PC-9 (cell line): ENCODE measurements around the gene LMCD1.

Experiments used
- EZH2 ChIP-seq: fragments of 200-600 bp; sonication (generic); IDR thresholded peaks from 2 replicates; pipeline ENCODE4 v1.8.0; 2017; ENCODE audit warnings: antibody characterized with exemption, low read depth
- TF ChIP-seq, protein P1 (sequence below): fragments of 200-600 bp; sonication (generic); conservative IDR thresholded peaks from 2 replicates; pipeline ENCODE4 v1.6.1; 2017; ENCODE audit warnings: mixed run types, antibody characterized with exemption, mild to moderate bottlenecking, moderate library complexity

DNA sequence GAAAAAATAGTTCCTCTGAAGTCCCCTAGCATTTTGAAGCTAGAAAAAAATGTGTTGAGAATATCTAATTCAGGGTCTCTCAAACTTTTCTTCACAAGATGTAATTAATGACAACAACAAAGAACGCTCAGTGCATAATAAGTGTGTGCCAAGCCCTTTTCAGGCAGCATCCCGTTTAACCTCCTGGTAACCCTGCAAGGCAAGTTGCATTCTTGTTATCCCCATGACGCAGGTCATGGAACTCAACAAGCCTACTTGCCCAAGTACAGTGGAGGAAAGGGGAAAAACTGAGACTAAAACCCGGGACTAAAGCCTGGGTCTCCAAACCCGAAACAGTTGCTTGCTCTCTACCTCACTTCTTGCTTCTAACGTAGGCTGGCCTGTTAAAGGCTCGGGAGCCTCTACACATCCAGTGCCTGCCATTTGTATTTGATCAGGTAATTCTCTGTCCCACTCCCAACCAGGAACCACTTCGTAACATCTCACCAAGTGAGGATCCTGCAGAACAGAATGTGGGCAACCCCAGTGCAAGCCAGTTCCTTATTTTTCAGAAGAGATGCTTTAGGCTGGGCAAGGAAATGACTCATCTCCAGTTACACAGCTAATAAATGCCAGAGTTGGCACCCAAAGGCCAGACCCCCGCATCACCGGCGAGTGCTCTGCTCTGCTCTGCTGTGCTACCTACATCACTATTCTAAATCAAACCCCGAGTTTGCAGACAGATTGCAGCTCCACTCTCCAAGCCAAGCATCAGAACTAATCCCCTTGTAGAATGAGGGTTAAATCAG, 28.3 kb downstream of the LMCD1 start:
- TF ChIP-seq EZH2 = no peak
- TF ChIP-seq, protein P1, sequence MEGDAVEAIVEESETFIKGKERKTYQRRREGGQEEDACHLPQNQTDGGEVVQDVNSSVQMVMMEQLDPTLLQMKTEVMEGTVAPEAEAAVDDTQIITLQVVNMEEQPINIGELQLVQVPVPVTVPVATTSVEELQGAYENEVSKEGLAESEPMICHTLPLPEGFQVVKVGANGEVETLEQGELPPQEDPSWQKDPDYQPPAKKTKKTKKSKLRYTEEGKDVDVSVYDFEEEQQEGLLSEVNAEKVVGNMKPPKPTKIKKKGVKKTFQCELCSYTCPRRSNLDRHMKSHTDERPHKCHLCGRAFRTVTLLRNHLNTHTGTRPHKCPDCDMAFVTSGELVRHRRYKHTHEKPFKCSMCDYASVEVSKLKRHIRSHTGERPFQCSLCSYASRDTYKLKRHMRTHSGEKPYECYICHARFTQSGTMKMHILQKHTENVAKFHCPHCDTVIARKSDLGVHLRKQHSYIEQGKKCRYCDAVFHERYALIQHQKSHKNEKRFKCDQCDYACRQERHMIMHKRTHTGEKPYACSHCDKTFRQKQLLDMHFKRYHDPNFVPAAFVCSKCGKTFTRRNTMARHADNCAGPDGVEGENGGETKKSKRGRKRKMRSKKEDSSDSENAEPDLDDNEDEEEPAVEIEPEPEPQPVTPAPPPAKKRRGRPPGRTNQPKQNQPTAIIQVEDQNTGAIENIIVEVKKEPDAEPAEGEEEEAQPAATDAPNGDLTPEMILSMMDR = no peak
